Mesenchymal stem cell (in vitro differentiated cells and primary cell): ENCODE measurements around the gene YIPF7.

Experiments
- DNase-seq: peaks from one replicate; pipeline ENCODE4 v3.0.0-alpha.2; 2013
- H2AFZ ChIP-seq: one replicate; pipeline ENCODE4 v1.6.1; 2013; ENCODE audit warnings: low read depth, mild to moderate bottlenecking, control low read depth, inconsistent platforms, low read length, moderate library complexity
- H2AK5ac ChIP-seq: 2 replicates; pipeline ENCODE4 v1.6.1; 2013; ENCODE audit warnings: low read length, moderate library complexity, mild to moderate bottlenecking, inconsistent platforms; ENCODE audit not compliant: severe bottlenecking
- H2BK120ac ChIP-seq: one replicate; pipeline ENCODE4 v1.6.1; 2013; ENCODE audit warnings: low read depth, mild to moderate bottlenecking, inconsistent platforms, low read length, moderate library complexity
- H2BK12ac ChIP-seq, 2 experiments: one replicate each; pipeline ENCODE4 v1.6.1; 2013; ENCODE audit warnings: inconsistent platforms in 2 of 2, low read length in 2 of 2, mild to moderate bottlenecking in 2 of 2, moderate library complexity in 2 of 2, control low read depth in 1 of 2
- H2BK15ac ChIP-seq: one replicate; pipeline ENCODE4 v1.6.1; 2013; ENCODE audit warnings: mild to moderate bottlenecking, low read depth, inconsistent platforms; ENCODE audit not compliant: poor library complexity, severe bottlenecking
- H2BK5ac ChIP-seq: 2 replicates; pipeline ENCODE4 v1.6.1; 2013; ENCODE audit warnings: low read depth, mild to moderate bottlenecking, low read length, control low read depth, inconsistent platforms; ENCODE audit not compliant: poor library complexity, severe bottlenecking
- H3K14ac ChIP-seq, 2 experiments: one replicate each; pipeline ENCODE4 v1.6.1; 2013; ENCODE audit warnings: inconsistent platforms in 2 of 2, low read length in 2 of 2, control low read depth in 1 of 2, mild to moderate bottlenecking in 1 of 2, moderate library complexity in 1 of 2
- H3K18ac ChIP-seq, 2 experiments: one replicate each; pipeline ENCODE4 v1.6.1; 2013; ENCODE audit warnings: inconsistent platforms in 2 of 2, low read length in 2 of 2, control low read depth in 1 of 2, low read depth in 1 of 2, mild to moderate bottlenecking in 1 of 2
- H3K23ac ChIP-seq, 2 experiments: one replicate each; pipeline ENCODE4 v1.6.1; 2013; ENCODE audit warnings: inconsistent platforms in 2 of 2, low read length in 2 of 2, mild to moderate bottlenecking in 2 of 2, moderate library complexity in 2 of 2, control low read depth in 1 of 2
- H3K27ac ChIP-seq: 2 replicates; pipeline ENCODE4 v1.5.1; 2013; ENCODE audit warnings: mild to moderate bottlenecking, moderate library complexity, low read length, control low read depth, inconsistent platforms; ENCODE audit not compliant: poor library complexity, severe bottlenecking
- H3K27me3 ChIP-seq, 2 experiments: 2 replicates each; pipeline versions ENCODE4 v1.6.1 to v1.7.0; 2013; ENCODE audit warnings: low read length in 2 of 2, mild to moderate bottlenecking in 2 of 2, moderate library complexity in 2 of 2, control low read depth in 1 of 2, inconsistent platforms in 1 of 2; ENCODE audit not compliant: control insufficient read depth in 1 of 2, insufficient read depth in 1 of 2
- H3K36me3 ChIP-seq, 2 experiments: 2 replicates each; pipeline versions ENCODE4 v1.6.1 to v1.7.0; 2013; ENCODE audit warnings: low read length in 2 of 2, control low read depth in 1 of 2, inconsistent platforms in 1 of 2, low read depth in 1 of 2, mild to moderate bottlenecking in 1 of 2; ENCODE audit not compliant: insufficient read depth in 2 of 2, control insufficient read depth in 1 of 2
- H3K4ac ChIP-seq, 2 experiments: one replicate each; pipeline ENCODE4 v1.6.1; 2013; ENCODE audit warnings: inconsistent platforms in 2 of 2, low read length in 2 of 2, mild to moderate bottlenecking in 2 of 2, moderate library complexity in 2 of 2, control low read depth in 1 of 2, low read depth in 1 of 2
- H3K4me1 ChIP-seq: 2 replicates; pipeline ENCODE4 v1.6.1; 2013; ENCODE audit warnings: low read depth, low read length, control low read depth; ENCODE audit not compliant: control insufficient read depth, insufficient read depth
- H3K4me2 ChIP-seq: 2 replicates; pipeline ENCODE4 v1.6.1; 2013; ENCODE audit warnings: low read length, mild to moderate bottlenecking, inconsistent platforms; ENCODE audit not compliant: poor library complexity, severe bottlenecking
- H3K4me3 ChIP-seq, 2 experiments: 2 replicates each; pipeline versions ENCODE4 v1.5.1 to v1.7.0; 2013; ENCODE audit warnings: low read length in 2 of 2, mild to moderate bottlenecking in 2 of 2, control low read depth in 1 of 2, low read depth in 1 of 2; ENCODE audit not compliant: insufficient read depth in 1 of 2
- H3K79me1 ChIP-seq: replicated peaks from 2 replicates; pipeline ENCODE4 v1.6.1; 2013; ENCODE audit warnings: mild to moderate bottlenecking, control low read depth, low read length, inconsistent platforms; ENCODE audit not compliant: poor library complexity, severe bottlenecking
- H3K9ac ChIP-seq: 2 replicates; pipeline ENCODE4 v1.7.0; 2013; ENCODE audit warnings: mild to moderate bottlenecking, low read length, moderate library complexity
- H3K9me3 ChIP-seq: 2 replicates; pipeline ENCODE4 v1.7.0; 2013; ENCODE audit warnings: mild to moderate bottlenecking, low read length; ENCODE audit not compliant: control insufficient read depth
- H4K8ac ChIP-seq: one replicate; pipeline ENCODE4 v1.6.1; 2013; ENCODE audit warnings: inconsistent platforms, mild to moderate bottlenecking, low read length, moderate library complexity
- H4K91ac ChIP-seq: one replicate; pipeline ENCODE4 v1.6.1; 2013; ENCODE audit warnings: mild to moderate bottlenecking, low read length, inconsistent platforms
- WGBS: methylation state at CpG from one replicate; pipeline ENCODE4 v1.1.7; 2013; ENCODE audit warnings: mixed read lengths; 5-methylcytosine and 5-hydroxymethylcytosine counted together

The YIPF7 gene

DNA sequence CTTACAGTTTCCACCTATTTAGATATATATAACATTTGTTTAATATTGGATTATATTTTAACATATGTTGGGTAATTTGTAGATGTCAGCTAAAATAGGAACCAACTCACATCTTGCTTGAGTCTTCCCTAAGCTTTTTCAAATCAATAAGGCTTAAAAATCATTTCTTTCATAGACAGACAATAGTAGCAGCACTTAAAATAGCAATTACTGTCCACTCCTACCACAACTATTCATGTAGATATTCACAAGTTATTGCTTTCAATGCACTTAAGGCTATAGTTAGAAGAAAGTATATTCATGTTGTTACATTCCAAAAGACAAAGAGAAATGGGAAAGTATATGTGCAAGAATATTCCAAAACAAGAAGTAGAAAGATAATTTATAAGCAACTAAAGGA is 71.2 kb downstream of the YIPF7 start:
- H2AK5ac ChIP-seq: no peak overlapping the region
- H3K9me3 ChIP-seq: no peaks in the 10 kb centered on the region
- DNase-seq: no peak
- no peak overlapping the region for H3K4ac ChIP-seq
- H2BK15ac ChIP-seq: no peak overlapping the region
- H4K8ac ChIP-seq: no peak overlapping the region
- H3K9ac ChIP-seq: no peak overlapping the region
- H3K18ac ChIP-seq: no peak overlapping the region
- no peak overlapping the region for H3K27ac ChIP-seq
- H3K79me1 ChIP-seq: no peaks in the 10 kb centered on the region
- no peak overlapping the region for H2AFZ ChIP-seq
- no peaks in the 10 kb centered on the region for H3K4me1 ChIP-seq
- H3K14ac ChIP-seq: no peak overlapping the region
- H3K27me3 ChIP-seq: no peaks in the 10 kb centered on the region
- H3K4me2 ChIP-seq: no peak overlapping the region
- no peaks in the 10 kb centered on the region for H3K36me3 ChIP-seq
- H2BK120ac ChIP-seq: no peak overlapping the region
- H4K91ac ChIP-seq: no peak overlapping the region
- no peak overlapping the region for H2BK5ac ChIP-seq
- no peak overlapping the region for H3K23ac ChIP-seq
- no peak overlapping the region for H3K4me3 ChIP-seq
- no peak overlapping the region for H2BK12ac ChIP-seq

DNA sequence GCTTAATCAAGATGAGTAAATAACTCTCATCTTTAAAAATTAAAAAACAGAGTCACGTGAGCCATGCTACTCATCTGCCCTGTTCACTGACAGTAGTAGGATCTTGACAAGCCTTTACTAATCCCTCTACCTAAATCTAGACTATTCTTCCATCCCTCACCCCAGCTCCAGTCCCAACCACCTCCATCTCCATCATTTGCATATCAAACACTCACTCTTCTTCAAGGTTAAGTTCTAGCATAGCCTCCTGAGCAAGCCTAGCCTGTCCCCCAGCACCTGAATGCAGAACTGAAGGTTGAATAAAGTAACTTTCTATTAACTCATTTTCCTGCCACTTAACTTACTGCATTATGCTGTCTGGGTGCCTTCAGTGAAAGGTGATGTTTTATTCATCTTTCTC is 72.5 kb downstream of the YIPF7 start:
- H3K4ac ChIP-seq: no peak overlapping the region
- no peaks in the 10 kb centered on the region for H3K79me1 ChIP-seq
- DNase-seq: no peak
- no peak overlapping the region for H2BK120ac ChIP-seq
- no peaks in the 10 kb centered on the region for H3K9me3 ChIP-seq
- H2BK12ac ChIP-seq: no peak overlapping the region
- H2BK15ac ChIP-seq: no peak overlapping the region
- no peak overlapping the region for H3K18ac ChIP-seq
- H3K4me1 ChIP-seq: no peaks in the 10 kb centered on the region
- no peaks in the 10 kb centered on the region for H3K27me3 ChIP-seq
- no peak overlapping the region for H3K4me3 ChIP-seq
- 33% methylated on average over 1 of the region's 1 CpG for WGBS
- H3K14ac ChIP-seq: no peak overlapping the region
- H3K9ac ChIP-seq: no peak overlapping the region
- no peaks in the 10 kb centered on the region for H3K36me3 ChIP-seq
- H3K4me2 ChIP-seq: no peak overlapping the region
- no peak overlapping the region for H2BK5ac ChIP-seq
- H4K8ac ChIP-seq: no peak overlapping the region
- no peak overlapping the region for H2AFZ ChIP-seq
- no peak overlapping the region for H4K91ac ChIP-seq
- H2AK5ac ChIP-seq: no peak overlapping the region
- H3K23ac ChIP-seq: no peak overlapping the region
- no peak overlapping the region for H3K27ac ChIP-seq
